ENCODE results near the gene GREB1.
A peak's percentile ranks its signal among the peaks of the same experiment; 100 is the strongest.

GREB1 gene

GRCh38 chr2:11612553-11613215 is 78.8 kb downstream of the GREB1 start:
- no peak for TF ChIP-seq TEAD4 (IDR thresholded peaks at IDR 0.05)
- TF ChIP-seq EGR1 (IDR thresholded peaks at IDR 0.05): no peak
- no peak for TF ChIP-seq FOXM1 (IDR thresholded peaks at IDR 0.05; ENCODE audit: borderline replicate concordance, low read depth)
- no peak for TF ChIP-seq EP300 (IDR thresholded peaks at IDR 0.05; ENCODE audit: borderline replicate concordance)
- TF ChIP-seq USF1 (IDR thresholded peaks at IDR 0.05): no peak
- no peak for TF ChIP-seq CREB1 (IDR thresholded peaks at IDR 0.05; ENCODE audit: low read depth)
- no peak for TF ChIP-seq TCF12 (IDR thresholded peaks at IDR 0.05; ENCODE audit: low read depth)
- no peak for TF ChIP-seq CEBPB (IDR thresholded peaks at IDR 0.05)
- TF ChIP-seq NFIC (IDR thresholded peaks at IDR 0.05): no peak
- TF ChIP-seq ZBTB7A (IDR thresholded peaks at IDR 0.05; ENCODE audit: low read depth): no peak
- no peak for TF ChIP-seq REST (IDR thresholded peaks at IDR 0.05; ENCODE audit: low read depth)
- TF ChIP-seq MAX (IDR thresholded peaks at IDR 0.05): no peak
- no peak for TF ChIP-seq YY1 (IDR thresholded peaks at IDR 0.05; ENCODE audit: low read depth)
- no peak for TF ChIP-seq TAF1 (IDR thresholded peaks at IDR 0.05; ENCODE audit: low read depth)
- TF ChIP-seq RAD21 (IDR thresholded peaks at IDR 0.05; ENCODE audit: low read depth): no peak

- TF ChIP-seq CREB1 (IDR thresholded peaks at IDR 0.05; ENCODE audit: low read depth) (no peak), REST (IDR thresholded peaks at IDR 0.05; ENCODE audit: low read depth) (no peak), TCF12 (IDR thresholded peaks at IDR 0.05; ENCODE audit: low read depth) (no peak), EP300 (IDR thresholded peaks at IDR 0.05; ENCODE audit: borderline replicate concordance) (no peak), RAD21 (IDR thresholded peaks at IDR 0.05; ENCODE audit: low read depth) (no peak), NFIC (IDR thresholded peaks at IDR 0.05) (no peak), EGR1 (IDR thresholded peaks at IDR 0.05) (no peak), CEBPB (IDR thresholded peaks at IDR 0.05) (no peak), YY1 (IDR thresholded peaks at IDR 0.05; ENCODE audit: low read depth) (no peak), ZBTB7A (IDR thresholded peaks at IDR 0.05; ENCODE audit: low read depth) (no peak), TAF1 (IDR thresholded peaks at IDR 0.05; ENCODE audit: low read depth) (no peak), TEAD4 (IDR thresholded peaks at IDR 0.05) (no peak), MAX (IDR thresholded peaks at IDR 0.05) (no peak)
Observed at GRCh38 chr2:11613297-11613696, 79.5 kb downstream of the GREB1 start.

- TF ChIP-seq EP300 (IDR thresholded peaks at IDR 0.05; ENCODE audit: borderline replicate concordance) (no peak), YY1 (IDR thresholded peaks at IDR 0.05; ENCODE audit: low read depth) (no peak), REST (IDR thresholded peaks at IDR 0.05; ENCODE audit: low read depth) (peak; percentile 71)
Observed at GRCh38 chr2:11615209-11615608, 81.4 kb downstream of the GREB1 start.

GRCh38 chr2:11616097-11616687 is 82.3 kb downstream of the GREB1 start:
- TF ChIP-seq REST (IDR thresholded peaks at IDR 0.05; ENCODE audit: low read depth) (peak; percentile 74), EGR1 (IDR thresholded peaks at IDR 0.05) (no peak), FOXM1 (IDR thresholded peaks at IDR 0.05; ENCODE audit: borderline replicate concordance, low read depth) (no peak)
